Measurements from ENCODE around the gene SLC17A2. TPM values are rescaled to one million over a fixed set of nuclear protein-coding genes. Genes with fewer than 3 reads are reported as not detected.

Gene SLC17A2
- total and polyA plus RNA-seq, 2 of the 13 experiments (the other 11 are each of a cell fraction or from before 2014, with no cell fraction given), result 11.2 to 32.4 TPM

- TF ChIP-seq GATAD2A (CRISPR knock-in tag; IDR thresholded peaks at IDR 0.05), result 0 out of 2 replicates have a peak, but pooled peaks have one; percentile 13
- no peak for TF ChIP-seq ZNF329 (CRISPR knock-in tag; IDR thresholded peaks at IDR 0.05; ENCODE audit: low read depth)
- TF ChIP-seq CEBPG (CRISPR knock-in tag; IDR thresholded peaks at IDR 0.05), result peak; percentile 68
- TF ChIP-seq TFAP4 (IDR thresholded peaks at IDR 0.05; ENCODE audit: borderline replicate concordance, low read depth), result no peak
- no peak for TF ChIP-seq HNF1B (CRISPR knock-in tag; IDR thresholded peaks at IDR 0.05)
- TF ChIP-seq ZNF101 (CRISPR knock-in tag; IDR thresholded peaks at IDR 0.05; ENCODE audit: borderline replicate concordance, low read depth), result no peak
- no peak for TF ChIP-seq ZNF562 (CRISPR knock-in tag; IDR thresholded peaks at IDR 0.05; ENCODE audit: borderline replicate concordance)
Observed at GRCh38 chr6:25944688-25945574, 14.4 kb upstream of the SLC17A2 start (continued).

- BruUV-seq (replicated peaks), result no TSS peak
- Histone ChIP-seq H3K79me2 (ENCODE audit: insufficient read depth, low read length) (no peaks in the 10 kb centered on the region), H3K27me3 (ENCODE audit: control insufficient read depth in 1 of 2, insufficient read depth in 2 of 2, low read length in 2 of 2) (no peaks in the 10 kb centered on the region), H3K9ac (ENCODE audit: insufficient read depth, low read depth, low read length) (no peak overlapping the region), H3K4me2 (ENCODE audit: low read depth, low read length) (no peak overlapping the region), H3K9me3 (ENCODE audit: low read length) (peaks cover 6% of the 10 kb centered on the region; the same call in 1 of the 2 replicates), H3K4me1 (ENCODE audit: insufficient read depth, low read length) (peaks cover 30% of the 10 kb centered on the region), H3K4me3 (replicated peaks in 1 of 3; ENCODE audit: insufficient read depth in 1 of 3, low read depth in 2 of 3, low read length in 3 of 3) (no peak overlapping the region), H4K20me1 (ENCODE audit: insufficient read depth, low read length) (no peaks in the 10 kb centered on the region), H3K27ac (ENCODE audit: extremely low read length, insufficient read depth, low read length) (no peak overlapping the region), H2AFZ (ENCODE audit: low read length) (no peak overlapping the region), H3K36me3 (replicated peaks in 1 of 2; ENCODE audit: control insufficient read depth in 1 of 2, insufficient read depth in 2 of 2, low read length in 2 of 2) (no peaks in the 10 kb centered on the region)
- in situ Hi-C loops (cut with HindIII; ENCODE audit: extremely low pct_ligation_motif_present, low pct_unique_long_range_greater_than_20kb) (loop anchor here (5.0 kb wide), 1 partner anchor 152 kb away; no protein-coding TSS in a partner anchor), intact Hi-C loops (cut with micrococcal nuclease; ENCODE audit: unreplicated experiment) (loop anchor here (2.0 to 10.0 kb wide), 6 partner anchors 43 to 719 kb away; partner anchors contain the start of genes CARMIL1 and SLC17A1)
- ChIA-PET POLR2A (interaction anchor here (0.6 to 1.7 kb wide), 4 partner anchors 16 to 1142 kb away, joined by 3 to 6 read pairs (median 4); no protein-coding TSS in a partner anchor), CTCF (ENCODE audit: low intra/inter-chr PET ratio, low total read pairs) (no interaction called here)
- DNase-seq (ENCODE audit: low spot score), result no peak
- FAIRE-seq, result no peak
- WGBS (ENCODE audit: low lambda C conversion rate), result 60% methylated on average over 1 of the region's 1 CpG
- ATAC-seq, result no peak
- TF ChIP-seq ZNF264 (CRISPR knock-in tag; IDR thresholded peaks at IDR 0.05) (no peak), CEBPB (IDR thresholded peaks at IDR 0.05; ENCODE audit: borderline replicate concordance, low read depth, low read length) (peak; percentile 45; the same call in 1 of the 2 replicates), ATF7 (IDR thresholded peaks at IDR 0.05) (peak; percentile 78), ATF7 (CRISPR knock-in tag; IDR thresholded peaks at IDR 0.05) (no peak), HIC2 (CRISPR knock-in tag; IDR thresholded peaks at IDR 0.05; ENCODE audit: low read depth) (no peak), ZNF687 (CRISPR knock-in tag; IDR thresholded peaks at IDR 0.05) (no peak)
Observed at GRCh38 chr6:25943887-25944286, 13.4 kb upstream of the SLC17A2 start.
